HAP-1 (cell line): ENCODE data around the gene POLA2.

Source experiments
- DNase-seq, 2 experiments: peaks; one replicate each; pipeline ENCODE4 v3.0.0-alpha.2; 2016 to 2020; ENCODE audit warnings: low spot score in 2 of 2
- H3K27me3 ChIP-seq: fragments of 250-450 bp; sonication (Bioruptor Pico); 2 replicates; pipeline ENCODE4 v1.5.1; 2020; ENCODE audit warnings: low read depth, mild to moderate bottlenecking, moderate library complexity
- H3K36me3 ChIP-seq: fragments of 250-450 bp; sonication (Bioruptor Pico); replicated peaks from 2 replicates; pipeline ENCODE4 v1.5.1; 2020; ENCODE audit warnings: mild to moderate bottlenecking
- H3K4me1 ChIP-seq: fragments of 250-450 bp; sonication (Bioruptor Pico); 2 replicates; pipeline ENCODE4 v1.5.1; 2020; ENCODE audit warnings: mild to moderate bottlenecking
- H3K4me3 ChIP-seq: fragments of 250-450 bp; sonication (Bioruptor Pico); 2 replicates; pipeline ENCODE4 v1.5.1; 2020; ENCODE audit warnings: mild to moderate bottlenecking, moderate library complexity
- H3K9me3 ChIP-seq: fragments of 250-450 bp; sonication (Bioruptor Pico); 2 replicates; pipeline ENCODE4 v1.5.1; 2020; ENCODE audit warnings: mild to moderate bottlenecking, moderate library complexity
- in situ Hi-C: fragments of 300-500 bp; cut with MboI; formaldehyde crosslinking; loops from 3 replicates; pipeline ENCODE4 v1.14.3; 2020; ENCODE audit warnings: low sequenced_read_pairs, inconsistent platforms, mixed read lengths

POLA2 gene

DNA sequence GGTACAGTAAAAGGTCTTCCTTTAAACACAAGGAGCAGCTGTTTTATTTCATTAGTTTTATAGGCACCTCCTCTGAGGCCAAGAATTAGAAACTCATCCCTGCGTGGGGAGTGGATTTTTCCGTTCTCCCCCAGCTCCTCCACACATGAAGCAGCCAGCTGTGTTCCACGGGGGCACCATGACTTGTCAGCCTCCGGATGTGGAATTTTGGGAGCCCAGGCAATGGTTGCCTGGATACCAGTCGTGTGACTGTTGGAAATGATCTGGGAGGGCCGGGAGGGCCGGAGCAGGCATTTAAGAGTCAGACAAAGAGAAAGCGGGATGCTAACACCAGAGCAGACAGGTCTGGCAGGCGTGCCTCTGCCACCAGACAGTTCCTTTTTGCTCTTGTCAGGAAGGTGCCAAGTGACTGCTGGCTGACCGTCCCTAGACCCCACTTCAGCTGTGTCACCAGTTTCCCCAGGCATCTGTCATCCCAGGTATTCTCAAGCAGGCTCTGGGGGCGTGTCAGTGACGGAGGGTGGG lies 37.0 kb downstream of the POLA2 start:
- DNase-seq: no peak
- Histone ChIP-seq H3K36me3 (peaks cover 79% of the 10 kb centered on the region), H3K9me3 (no peaks in the 10 kb centered on the region), H3K27me3 (no peaks in the 10 kb centered on the region), H3K4me1 (no peaks in the 10 kb centered on the region), H3K4me3 (no peak overlapping the region)
- in situ Hi-C loops: no loop called here

DNA sequence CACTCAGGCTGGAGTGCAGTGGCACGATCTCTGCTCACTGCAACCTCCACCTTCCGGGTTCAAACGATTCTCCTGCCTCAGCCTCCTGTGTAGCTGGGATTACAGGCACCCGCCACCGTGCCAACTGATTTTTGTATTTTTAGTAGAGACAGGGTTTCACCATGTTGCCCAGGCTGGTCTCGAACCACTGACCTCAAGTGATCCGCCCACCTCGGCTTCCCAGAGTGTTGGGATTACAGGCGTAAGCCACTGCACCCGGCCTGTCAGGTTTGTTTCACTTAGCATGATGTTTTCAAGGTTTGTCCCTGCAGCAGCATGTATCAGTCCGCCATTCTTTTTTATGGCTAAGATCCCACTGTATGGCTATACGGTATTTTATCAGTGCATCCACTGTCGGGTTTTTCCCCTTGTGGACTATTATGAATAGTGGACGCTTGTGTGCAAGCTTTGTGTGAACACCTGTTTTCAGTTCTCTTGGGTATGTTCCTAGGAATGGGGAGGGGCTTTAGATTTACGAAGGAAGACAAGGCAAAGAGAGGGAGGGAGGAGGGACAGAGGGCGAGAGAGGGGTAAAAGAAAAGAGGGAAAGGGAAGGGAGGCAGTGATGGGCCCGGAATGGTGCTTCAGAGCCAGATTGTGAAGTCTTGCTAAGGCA lies 39.0 kb downstream of the POLA2 start:
- no peak for DNase-seq
- Histone ChIP-seq H3K4me3 (no peak overlapping the region), H3K4me1 (no peaks in the 10 kb centered on the region), H3K36me3 (peaks cover 63% of the 10 kb centered on the region), H3K27me3 (no peaks in the 10 kb centered on the region), H3K9me3 (no peaks in the 10 kb centered on the region)
- in situ Hi-C loops: no loop called here

DNA sequence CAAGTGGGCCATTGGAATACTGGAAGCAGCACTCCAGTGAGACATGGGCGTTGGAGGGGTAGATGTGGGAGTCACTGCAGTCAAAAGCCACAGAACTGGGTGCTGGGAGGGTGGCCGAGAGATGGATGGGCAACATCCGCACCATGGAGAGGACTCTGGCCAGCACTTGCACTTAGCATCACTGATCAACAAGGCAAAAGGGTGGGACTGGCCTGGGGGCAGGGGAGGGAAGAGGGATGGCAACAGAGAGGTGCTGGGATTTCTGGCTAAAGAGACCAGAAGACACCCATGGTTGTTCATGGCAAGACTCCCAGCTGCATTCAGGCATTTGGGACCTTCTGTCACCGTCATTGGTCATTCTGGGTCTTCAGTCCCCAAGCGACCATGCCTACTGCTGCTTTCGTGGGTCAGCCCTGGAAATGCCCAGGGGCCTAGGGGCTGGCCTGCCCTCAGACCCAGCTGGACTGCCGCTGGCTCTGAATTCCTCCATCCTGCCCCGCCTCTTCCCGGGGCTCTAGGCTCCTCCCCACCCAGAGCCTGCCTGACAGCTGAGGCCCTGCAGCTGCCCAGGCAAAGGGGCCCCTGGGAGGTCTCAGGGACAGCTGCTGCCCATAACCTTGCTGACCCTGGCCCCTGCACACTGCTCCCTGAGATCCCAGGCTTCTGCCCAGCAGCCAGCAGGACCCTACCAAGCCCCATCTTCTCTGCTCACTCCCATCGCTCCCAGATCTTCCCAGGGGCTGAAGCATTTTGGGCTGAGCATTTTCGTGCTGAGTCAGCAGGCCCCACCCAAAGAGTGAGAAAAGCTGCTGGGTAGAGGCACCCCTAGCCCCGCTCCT lies 39.9 kb downstream of the POLA2 start:
- DNase-seq: peak in 1 of 2 experiments; percentile 27
- in situ Hi-C loops: no loop called here

DNA sequence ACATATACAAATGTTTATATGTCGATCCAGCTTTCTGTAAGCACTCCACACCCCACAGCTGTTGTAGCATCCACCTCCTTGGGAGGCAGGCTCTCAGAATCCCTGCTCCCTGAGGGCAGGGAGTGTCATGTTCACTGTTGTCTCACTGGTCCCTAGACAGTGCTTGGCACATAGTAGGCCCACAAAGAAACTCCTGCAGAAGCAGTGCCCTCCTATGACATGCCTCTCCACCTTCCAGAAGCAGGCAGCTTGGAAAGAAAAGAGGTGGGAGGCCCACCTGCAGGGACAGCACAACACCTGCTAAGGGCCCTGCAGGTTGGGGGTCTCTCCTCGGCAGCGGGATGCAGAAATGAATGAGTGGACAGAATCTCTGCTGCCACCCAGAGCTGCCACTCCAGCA lies 41.8 kb downstream of the POLA2 start:
- DNase-seq: no peak
- H3K9me3 ChIP-seq: no peaks in the 10 kb centered on the region
- no peaks in the 10 kb centered on the region for H3K4me1 ChIP-seq
- no peaks in the 10 kb centered on the region for H3K27me3 ChIP-seq
- in situ Hi-C loops: no loop called here
- H3K4me3 ChIP-seq: no peak overlapping the region
- peaks cover 35% of the 10 kb centered on the region for H3K36me3 ChIP-seq

More for the DNA sequence above, 39.9 kb downstream of the POLA2 start:
- Histone ChIP-seq H3K36me3 (peaks cover 53% of the 10 kb centered on the region), H3K9me3 (no peaks in the 10 kb centered on the region), H3K27me3 (no peaks in the 10 kb centered on the region), H3K4me1 (no peaks in the 10 kb centered on the region), H3K4me3 (no peak overlapping the region)

DNA sequence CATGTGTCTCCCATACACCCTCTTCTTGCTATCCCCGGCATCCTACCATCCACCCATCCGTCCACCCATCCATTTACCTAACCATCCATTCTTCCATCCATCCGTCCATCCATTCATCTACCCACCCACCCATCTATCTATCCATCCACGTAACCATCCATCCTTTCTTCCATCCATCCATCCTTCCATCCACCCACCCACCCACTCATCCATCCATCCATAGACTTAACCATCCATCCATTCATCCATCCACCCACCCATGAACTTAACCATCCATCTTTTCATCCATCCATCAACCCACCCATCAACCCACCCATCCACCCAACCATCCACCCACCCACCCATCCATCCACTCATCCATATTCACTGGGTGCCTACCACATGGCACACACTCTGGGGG lies 42.3 kb downstream of the POLA2 start:
- DNase-seq: no peak
- Histone ChIP-seq H3K27me3 (no peaks in the 10 kb centered on the region), H3K4me1 (no peaks in the 10 kb centered on the region), H3K36me3 (peaks cover 29% of the 10 kb centered on the region), H3K4me3 (no peak overlapping the region), H3K9me3 (no peaks in the 10 kb centered on the region)
- in situ Hi-C loops: no loop called here

DNA sequence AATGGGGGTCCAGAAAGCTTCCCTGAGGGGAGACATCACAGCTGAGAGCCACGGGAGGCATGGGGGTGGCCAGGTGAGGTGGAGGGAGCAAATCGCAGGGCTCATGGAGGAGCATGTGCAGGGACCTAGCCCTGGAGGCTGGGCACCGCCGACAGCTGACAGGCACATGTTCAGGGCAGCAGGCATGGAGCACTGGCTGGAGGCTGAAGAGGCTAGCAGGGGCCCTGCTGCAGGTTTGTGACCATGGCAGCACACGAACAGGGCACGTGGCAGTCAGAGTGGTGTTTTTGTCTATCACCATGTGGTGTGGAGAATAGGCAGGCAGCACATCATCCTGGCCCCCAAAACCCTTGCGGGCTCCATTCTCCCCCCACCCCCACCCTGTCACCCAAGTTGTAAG lies 42.9 kb downstream of the POLA2 start:
- in situ Hi-C loops: no loop called here
- H3K27me3 ChIP-seq: no peaks in the 10 kb centered on the region
- peaks cover 24% of the 10 kb centered on the region for H3K36me3 ChIP-seq

DNA sequence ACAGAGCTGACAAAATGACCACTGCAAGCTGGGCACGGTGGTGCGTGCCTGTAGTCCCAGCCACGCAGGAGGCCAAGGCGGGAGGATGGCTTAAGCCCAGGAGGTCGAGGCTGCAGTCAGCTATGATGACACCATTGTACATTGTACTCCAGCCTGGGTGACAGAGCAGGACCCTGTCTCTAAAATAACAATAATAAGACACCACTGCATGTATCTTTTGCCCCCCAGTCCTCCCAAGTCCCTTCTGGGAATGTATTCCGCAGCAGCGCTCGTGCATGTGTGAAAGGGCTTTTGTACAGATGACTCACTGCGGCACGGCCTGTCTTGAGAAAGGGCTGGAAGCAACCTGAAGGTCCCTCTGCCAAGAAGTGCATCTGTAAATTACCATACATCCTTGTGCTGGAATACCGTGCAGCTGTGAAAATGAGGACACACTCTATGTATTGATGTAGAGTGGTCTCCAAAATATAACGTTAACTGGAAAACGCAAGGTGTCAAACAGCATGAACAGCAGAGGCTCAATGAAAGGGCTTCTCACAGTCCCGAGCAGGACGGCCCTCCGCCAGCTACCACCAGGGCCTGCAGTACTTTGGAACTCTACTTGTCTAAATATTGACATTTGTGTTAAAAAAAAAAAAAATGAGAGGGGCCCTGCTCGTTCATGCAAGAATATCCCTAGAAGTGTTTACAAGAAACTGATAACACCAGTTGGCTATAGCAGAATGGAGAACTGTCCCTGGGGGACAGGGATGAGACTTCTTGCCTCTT lies 43.9 kb downstream of the POLA2 start:
- Histone ChIP-seq H3K4me3 (no peak overlapping the region), H3K27me3 (no peaks in the 10 kb centered on the region), H3K9me3 (no peaks in the 10 kb centered on the region), H3K36me3 (peaks cover 20% of the 10 kb centered on the region), H3K4me1 (no peaks in the 10 kb centered on the region)
- no peak for DNase-seq
- in situ Hi-C loops: no loop called here

More for the DNA sequence above, 42.9 kb downstream of the POLA2 start:
- no peaks in the 10 kb centered on the region for H3K9me3 ChIP-seq
- no peak overlapping the region for H3K4me3 ChIP-seq
- no peaks in the 10 kb centered on the region for H3K4me1 ChIP-seq
- DNase-seq: no peak

DNA sequence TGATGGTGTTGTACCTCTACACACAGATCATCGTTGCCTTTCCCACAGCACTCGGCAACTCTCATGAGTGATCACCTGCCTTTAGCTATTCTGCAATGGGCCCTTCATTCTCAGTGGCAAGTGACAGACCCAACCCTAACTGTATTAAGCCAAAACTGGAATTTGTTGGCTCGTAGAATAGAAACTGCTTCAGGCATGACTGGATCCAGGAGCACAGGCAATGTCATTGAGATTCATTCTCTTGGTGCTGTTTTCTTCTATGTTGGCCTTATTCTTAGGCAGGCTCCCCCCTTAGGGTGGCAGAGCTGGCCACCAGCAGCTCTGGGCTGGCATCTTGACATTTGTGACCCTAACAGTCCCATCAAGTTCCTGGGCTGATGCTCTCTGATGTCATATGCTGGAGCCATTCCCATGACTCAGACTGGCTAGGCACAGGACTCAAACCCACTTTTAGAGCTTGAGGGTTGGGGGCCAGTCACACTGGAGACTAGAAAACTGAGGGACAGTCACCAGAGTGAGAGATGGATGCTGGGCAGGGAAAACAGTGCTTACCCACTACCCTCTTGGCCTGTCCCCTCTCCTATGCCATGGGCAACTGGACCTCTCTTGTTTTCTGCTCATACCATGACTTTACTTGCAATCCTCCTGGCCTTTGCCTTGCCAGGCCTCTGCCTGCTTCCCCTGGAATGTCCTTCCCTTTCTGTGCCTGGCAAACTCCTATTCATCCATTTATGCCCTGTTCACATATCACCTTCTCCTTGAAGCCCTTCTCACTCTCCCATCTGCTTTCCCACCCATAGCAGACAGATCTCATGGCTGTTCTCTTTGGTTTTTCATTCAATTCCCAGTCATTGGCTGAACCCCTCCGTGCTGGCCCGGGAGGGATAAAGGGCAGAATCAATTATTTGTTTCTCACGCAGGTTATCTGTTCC lies 45.8 kb downstream of the POLA2 start:
- in situ Hi-C loops: no loop called here

DNA sequence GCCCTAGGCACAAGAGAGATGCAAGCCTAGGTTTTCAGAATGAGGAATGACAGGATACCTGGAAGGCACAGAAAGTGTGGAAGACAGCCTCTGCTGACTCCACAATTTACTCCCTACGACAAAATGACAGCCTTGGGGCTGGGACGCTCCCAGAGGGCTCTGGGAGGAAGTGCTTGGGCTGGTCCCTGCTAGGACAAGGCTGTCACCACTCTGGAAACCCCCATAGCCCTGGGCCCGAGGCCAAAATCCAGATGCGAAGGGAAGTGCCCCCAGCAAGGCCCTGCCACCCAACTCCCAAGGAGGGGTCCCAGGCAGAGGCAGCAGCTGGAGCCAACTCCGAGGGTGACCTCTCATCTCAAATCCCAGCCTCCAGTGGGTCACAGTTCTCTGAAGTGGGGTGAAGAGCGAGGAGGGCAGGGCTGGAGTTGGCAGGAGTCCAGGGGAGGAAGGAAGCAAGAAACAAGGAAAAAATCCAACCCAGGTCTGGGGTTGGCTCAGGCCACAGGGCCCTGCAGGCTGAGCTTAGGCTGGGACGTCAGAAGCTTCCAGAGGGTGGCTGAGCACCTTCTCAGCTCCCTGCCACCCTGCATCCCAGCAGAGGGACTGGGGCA lies 46.6 kb downstream of the POLA2 start:
- no peaks in the 10 kb centered on the region for H3K4me1 ChIP-seq
- no peak overlapping the region for H3K4me3 ChIP-seq
- no peak for DNase-seq
- peaks cover 7% of the 10 kb centered on the region for H3K36me3 ChIP-seq
- no peaks in the 10 kb centered on the region for H3K9me3 ChIP-seq
- in situ Hi-C loops: no loop called here
- no peaks in the 10 kb centered on the region for H3K27me3 ChIP-seq

More for the DNA sequence above, 45.8 kb downstream of the POLA2 start:
- no peaks in the 10 kb centered on the region for H3K9me3 ChIP-seq
- DNase-seq: no peak
- no peak overlapping the region for H3K4me3 ChIP-seq
- H3K4me1 ChIP-seq: no peaks in the 10 kb centered on the region
- H3K36me3 ChIP-seq: peaks cover 7% of the 10 kb centered on the region
- H3K27me3 ChIP-seq: no peaks in the 10 kb centered on the region

DNA sequence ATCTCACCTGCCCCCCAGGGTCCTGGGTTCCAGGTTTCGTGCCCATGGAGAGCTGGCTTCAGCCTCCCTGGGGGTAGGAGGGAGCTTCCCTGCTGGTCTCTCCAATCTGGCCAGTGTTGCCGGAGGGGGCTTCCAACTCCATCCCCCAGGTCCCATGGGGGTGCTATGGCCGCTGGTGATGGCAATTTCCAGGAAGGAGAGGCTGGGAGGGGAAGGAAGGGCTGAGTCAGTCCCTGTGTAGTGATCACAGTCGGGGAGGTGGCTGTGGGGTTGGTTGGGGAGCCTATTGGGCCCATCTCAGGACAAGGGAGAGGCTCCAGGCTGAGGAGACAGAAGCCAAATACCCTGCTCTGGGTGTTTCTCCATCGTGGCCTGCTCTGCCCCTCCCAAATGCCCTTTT lies 47.2 kb downstream of the POLA2 start:
- Histone ChIP-seq H3K36me3 (peaks cover 1% of the 10 kb centered on the region), H3K4me1 (no peaks in the 10 kb centered on the region), H3K4me3 (no peak overlapping the region), H3K27me3 (no peaks in the 10 kb centered on the region), H3K9me3 (no peaks in the 10 kb centered on the region)
- in situ Hi-C loops: no loop called here
- no peak for DNase-seq

DNA sequence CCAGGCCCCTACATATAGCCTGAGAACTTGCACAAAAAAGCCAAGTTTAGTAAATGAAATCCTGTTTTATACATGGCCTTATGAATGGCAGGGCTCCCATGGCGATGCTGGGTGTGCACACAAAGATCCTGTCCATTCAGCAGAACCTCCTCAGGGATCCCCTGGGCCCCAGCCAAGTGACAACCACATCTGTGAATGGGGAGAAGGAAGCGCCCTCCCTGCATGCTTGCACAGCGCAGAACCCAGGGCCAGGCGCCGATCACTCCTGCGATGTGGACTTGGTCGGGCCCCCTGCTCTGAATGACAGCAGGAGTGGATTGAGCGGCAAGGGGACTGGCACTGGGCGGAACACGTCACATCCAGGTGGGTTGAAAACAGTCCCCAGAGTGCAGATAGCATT lies 48.5 kb downstream of the POLA2 start:
- no peak overlapping the region for H3K4me3 ChIP-seq
- H3K9me3 ChIP-seq: no peaks in the 10 kb centered on the region
- H3K36me3 ChIP-seq: no peaks in the 10 kb centered on the region; the same call in none of the 2 replicates
- no peak for DNase-seq
- H3K27me3 ChIP-seq: no peaks in the 10 kb centered on the region
- H3K4me1 ChIP-seq: peaks cover 2% of the 10 kb centered on the region; the same call in 1 of the 2 replicates
- in situ Hi-C loops: no loop called here

DNA sequence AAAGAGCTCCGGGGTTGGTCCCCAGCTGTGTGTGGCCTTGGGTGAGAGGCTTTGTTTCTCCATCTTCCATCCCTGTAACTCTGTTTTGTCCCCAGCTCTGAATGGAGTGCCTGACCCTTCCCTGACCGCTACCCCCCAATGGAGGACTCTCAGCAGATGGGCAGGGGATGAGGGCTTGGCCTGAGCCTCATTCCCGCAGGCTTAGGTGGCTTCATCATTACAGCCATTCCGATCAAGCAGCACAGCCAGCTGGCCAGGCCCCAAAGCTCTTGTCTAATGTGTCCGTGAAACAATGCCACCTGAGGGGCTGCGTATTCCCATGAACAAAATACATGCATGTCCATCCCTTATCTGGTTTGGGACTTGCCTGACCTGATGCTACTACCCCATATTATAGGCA lies 49.0 kb downstream of the POLA2 start:
- in situ Hi-C loops: no loop called here
- no peak for DNase-seq
- no peaks in the 10 kb centered on the region; the same call in none of the 2 replicates for H3K36me3 ChIP-seq
- peaks cover 2% of the 10 kb centered on the region; the same call in 1 of the 2 replicates for H3K4me1 ChIP-seq
- H3K9me3 ChIP-seq: no peaks in the 10 kb centered on the region
- H3K4me3 ChIP-seq: no peak overlapping the region
- no peaks in the 10 kb centered on the region for H3K27me3 ChIP-seq
